ENCODE data around the gene PDE4C. TPM values are rescaled to one million over a fixed set of nuclear protein-coding genes. Genes with fewer than 3 reads are reported as not detected.
A peak's percentile ranks its signal among the peaks of the same experiment; 100 is the strongest.

PDE4C gene
- total and polyA plus RNA-seq, 9 of the 15 experiments (the other 6 are each of a cell fraction or from before 2014, with no cell fraction given): 0.04 to 0.91 (median 0.20) TPM; not detected in 1

- FAIRE-seq (peak; percentile 42), ATAC-seq (no peak; the same call in 2 of the 3 replicates), DNase-seq (ENCODE audit: extremely low read depth in 1 of 4, low spot score in 3 of 4) (no peak)
- in situ Hi-C loops (cut with MboI) (no loop called here), intact Hi-C loops (cut with micrococcal nuclease) (no loop called here)
- no peak overlapping the region for H3K4me2 ChIP-seq (ENCODE audit: insufficient read depth, low read length)
- H3K9ac ChIP-seq (ENCODE audit: insufficient read depth in 1 of 2, low read depth in 2 of 2, low read length in 2 of 2): no peak overlapping the region; a peak in 1 of 4 replicates
- no peak overlapping the region for H3K4me3 ChIP-seq
- H4K20me1 ChIP-seq (replicated peaks; ENCODE audit: control insufficient read depth, insufficient read depth, low read length): no peaks in the 10 kb centered on the region
- no peaks in the 10 kb centered on the region for H3K36me3 ChIP-seq (ENCODE audit: control insufficient read depth, insufficient read depth, low read length)
- ChIA-PET CTCF (ENCODE audit: low intra/inter-chr PET ratio) (no interaction called here), POLR2A (interaction anchor here (0.6 to 1.1 kb wide), 7 partner anchors 11 to 203 kb away, joined by 3 to 4 read pairs (median 3); no protein-coding TSS in a partner anchor)
- 45% methylated on average over 6 of the region's 6 CpGs for WGBS (ENCODE audit: insufficient coverage, low coverage, missing lambda C conversion rate)
- BruUV-seq (replicated peaks): no TSS peak
- H2AFZ ChIP-seq (ENCODE audit: low read depth, low read length): peak overlapping the region; percentile 1; the same call in 1 of the 2 replicates
- peak; percentile 17; the same call in 1 of the 2 replicates for TF ChIP-seq NFE2 (IDR thresholded peaks at IDR 0.05; ENCODE audit: low read depth)
- no peak for TF ChIP-seq ZKSCAN1 (IDR thresholded peaks at IDR 0.05; ENCODE audit: low read depth, low read length)
- H3K27me3 ChIP-seq (ENCODE audit: control insufficient read depth in 2 of 2, insufficient read depth in 2 of 2, low read length in 2 of 2): no peaks in the 10 kb centered on the region
- no peak overlapping the region for H3K27ac ChIP-seq (ENCODE audit: extremely low read depth, low read depth, low read length)
- no peaks in the 10 kb centered on the region for H3K79me2 ChIP-seq (ENCODE audit: control insufficient read depth, insufficient read depth, low read length)
- no peaks in the 10 kb centered on the region for H3K9me3 ChIP-seq (replicated peaks; ENCODE audit: control insufficient read depth, insufficient read depth, low read depth, low read length)
- H3K4me1 ChIP-seq (replicated peaks in 1 of 2; ENCODE audit: control insufficient read depth in 2 of 2, insufficient read depth in 2 of 2, low read length in 2 of 2): peaks cover 0 to 17% of the 10 kb centered on the region in 2 experiments; a peak in 2 of 5 replicates
- no peaks in the 10 kb centered on the region for H3K9me1 ChIP-seq (ENCODE audit: control insufficient read depth, insufficient read depth, low read length)
These were observed 40.7 kb downstream of the PDE4C start for GRCh38 chr19:18185538-18185937.

- no peak overlapping the region for H2AFZ ChIP-seq (ENCODE audit: low read depth, low read length)
- ChIA-PET CTCF (ENCODE audit: low intra/inter-chr PET ratio) (no interaction called here), POLR2A (interaction anchor here (0.6 to 1.2 kb wide), 3 partner anchors 9 to 93 kb away, joined by 3 read pairs; partner anchors contain the start of gene MPV17L2)
- ATAC-seq (no peak), DNase-seq (ENCODE audit: extremely low read depth in 1 of 4, low spot score in 3 of 4) (no peak), FAIRE-seq (no peak)
- H3K9me1 ChIP-seq (ENCODE audit: control insufficient read depth, insufficient read depth, low read length): no peaks in the 10 kb centered on the region
- no peaks in the 10 kb centered on the region for H3K79me2 ChIP-seq (ENCODE audit: control insufficient read depth, insufficient read depth, low read length)
- H3K36me3 ChIP-seq (ENCODE audit: control insufficient read depth, insufficient read depth, low read length): peaks cover 5% of the 10 kb centered on the region; the same call in 1 of the 3 replicates
- H3K27ac ChIP-seq (ENCODE audit: extremely low read depth, low read depth, low read length): no peak overlapping the region
- H3K27me3 ChIP-seq (ENCODE audit: control insufficient read depth in 2 of 2, insufficient read depth in 2 of 2, low read length in 2 of 2): no peaks in the 10 kb centered on the region
- TF ChIP-seq PHF20 (IDR thresholded peaks at IDR 0.05; ENCODE audit: partially characterized antibody) (no peak), RNF219 (CRISPR knock-in tag; IDR thresholded peaks at IDR 0.05) (no peak)
- no TSS peak for BruUV-seq (replicated peaks)
- no peak overlapping the region for H3K9ac ChIP-seq (ENCODE audit: insufficient read depth in 1 of 2, low read depth in 2 of 2, low read length in 2 of 2)
- H3K4me1 ChIP-seq (replicated peaks in 1 of 2; ENCODE audit: control insufficient read depth in 2 of 2, insufficient read depth in 2 of 2, low read length in 2 of 2): peaks cover 0 to 17% of the 10 kb centered on the region in 2 experiments; a peak in 2 of 5 replicates
- H4K20me1 ChIP-seq (replicated peaks; ENCODE audit: control insufficient read depth, insufficient read depth, low read length): no peaks in the 10 kb centered on the region
- no peak overlapping the region for H3K4me3 ChIP-seq
- no peak overlapping the region for H3K4me2 ChIP-seq (ENCODE audit: insufficient read depth, low read length)
- intact Hi-C loops (cut with micrococcal nuclease) (no loop called here), in situ Hi-C loops (cut with MboI) (no loop called here)
- H3K9me3 ChIP-seq (replicated peaks; ENCODE audit: control insufficient read depth, insufficient read depth, low read depth, low read length): no peaks in the 10 kb centered on the region
These were observed 42.7 kb downstream of the PDE4C start for GRCh38 chr19:18183529-18183928.
